Measurements from ENCODE around the gene MORC1.

GRCh38 chr3:108983051-108983450, 134.9 kb downstream of the MORC1 start:
- TF ChIP-seq, protein P1, sequence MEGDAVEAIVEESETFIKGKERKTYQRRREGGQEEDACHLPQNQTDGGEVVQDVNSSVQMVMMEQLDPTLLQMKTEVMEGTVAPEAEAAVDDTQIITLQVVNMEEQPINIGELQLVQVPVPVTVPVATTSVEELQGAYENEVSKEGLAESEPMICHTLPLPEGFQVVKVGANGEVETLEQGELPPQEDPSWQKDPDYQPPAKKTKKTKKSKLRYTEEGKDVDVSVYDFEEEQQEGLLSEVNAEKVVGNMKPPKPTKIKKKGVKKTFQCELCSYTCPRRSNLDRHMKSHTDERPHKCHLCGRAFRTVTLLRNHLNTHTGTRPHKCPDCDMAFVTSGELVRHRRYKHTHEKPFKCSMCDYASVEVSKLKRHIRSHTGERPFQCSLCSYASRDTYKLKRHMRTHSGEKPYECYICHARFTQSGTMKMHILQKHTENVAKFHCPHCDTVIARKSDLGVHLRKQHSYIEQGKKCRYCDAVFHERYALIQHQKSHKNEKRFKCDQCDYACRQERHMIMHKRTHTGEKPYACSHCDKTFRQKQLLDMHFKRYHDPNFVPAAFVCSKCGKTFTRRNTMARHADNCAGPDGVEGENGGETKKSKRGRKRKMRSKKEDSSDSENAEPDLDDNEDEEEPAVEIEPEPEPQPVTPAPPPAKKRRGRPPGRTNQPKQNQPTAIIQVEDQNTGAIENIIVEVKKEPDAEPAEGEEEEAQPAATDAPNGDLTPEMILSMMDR (IDR thresholded peaks at IDR 0.05) = no peak
- no peak for TF ChIP-seq ZFX (IDR thresholded peaks at IDR 0.05; ENCODE audit: borderline replicate concordance)

All from 22Rv1 (cell line).